H1 (cell line): ENCODE data around the gene FBXO7. TPM values are rescaled to one million over a fixed set of nuclear protein-coding genes. Genes with fewer than 3 reads are reported as not detected.

Experiments used
- CTCF ChIA-PET: fragments of 300-600 bp; sonication (Branson Sonifier 250); formaldehyde crosslinking; loops from one replicate; lab custom pipeline; 2021; ENCODE audit not compliant: partially characterized antibody; lab: Charles Lee
- POLR2A ChIA-PET: fragments of 300-600 bp; sonication (Branson Sonifier 250); formaldehyde crosslinking; loops from one replicate; lab custom pipeline; 2021; ENCODE audit warnings: inconsistent platforms; ENCODE audit not compliant: partially characterized antibody; lab: Charles Lee
- DNase-seq, 2 experiments: peaks; one replicate each; pipeline versions ENCODE4 v3.0.0 to v3.0.0-alpha.2; 2010 to 2022; ENCODE audit warnings: low spot score in 2 of 2, low read depth in 1 of 2, mixed read lengths in 1 of 2
- FAIRE-seq: peaks from 2 replicates; lab custom pipeline; 2011; peaks lifted over from hg19 to GRCh38; lab: Jason Lieb, UNC
- H2AFZ ChIP-seq: 2 replicates; pipeline ENCODE4 v1.8.1; 2012; ENCODE audit warnings: low read length, inconsistent platforms
- H2AK5ac ChIP-seq: 2 replicates; pipeline ENCODE4 v1.6.1; 2013; ENCODE audit warnings: low read depth, low read length
- H2BK120ac ChIP-seq: replicated peaks from 2 replicates; pipeline ENCODE3; 2013; ENCODE audit warnings: low read depth, low read length, inconsistent platforms
- H2BK12ac ChIP-seq: 2 replicates; pipeline ENCODE4 v1.6.1; 2013; ENCODE audit warnings: low read depth, low read length
- H2BK15ac ChIP-seq: 2 replicates; pipeline ENCODE4 v1.6.1; 2013; ENCODE audit warnings: low read length
- H2BK20ac ChIP-seq: 2 replicates; pipeline ENCODE4 v1.6.1; 2013; ENCODE audit warnings: low read length
- H2BK5ac ChIP-seq: 2 replicates; pipeline ENCODE4 v1.6.1; 2013; ENCODE audit warnings: low read depth, low read length
- H3K14ac ChIP-seq: 2 replicates; pipeline ENCODE4 v1.6.1; 2013; ENCODE audit warnings: inconsistent platforms; ENCODE audit not compliant: insufficient read length
- H3K18ac ChIP-seq: 2 replicates; pipeline ENCODE4 v1.6.1; 2013; ENCODE audit warnings: low read length; ENCODE audit errors: extremely low read depth
- H3K23ac ChIP-seq: 2 replicates; pipeline ENCODE4 v1.6.1; 2013; ENCODE audit warnings: inconsistent platforms; ENCODE audit not compliant: insufficient read length
- H3K23me2 ChIP-seq: 2 replicates; pipeline ENCODE4 v1.6.1; 2013; ENCODE audit warnings: low read depth, low read length
- H3K27ac ChIP-seq: 2 replicates; pipeline ENCODE4 v1.6.1; 2011; ENCODE audit warnings: low read depth, low read length, inconsistent platforms
- H3K27me3 ChIP-seq, 4 experiments: replicated peaks in 1 of 4; 1 replicate in 1 of 4; 2 replicates in 3 of 4; pipeline versions ENCODE4 v1.6.1 to v1.8.1; 2011 to 2013; ENCODE audit warnings: low read length in 3 of 4, mild to moderate bottlenecking in 3 of 4, inconsistent platforms in 2 of 4, mixed read lengths in 2 of 4, moderate library complexity in 1 of 4; ENCODE audit not compliant: control insufficient read depth in 3 of 4, insufficient read depth in 3 of 4; ENCODE audit errors: extremely low read depth in 1 of 4
- H3K36me3 ChIP-seq, 4 experiments: 2 replicates each; pipeline versions ENCODE4 v1.6.1 to v1.8.1; 2011 to 2013; ENCODE audit warnings: mild to moderate bottlenecking in 4 of 4, low read length in 3 of 4, moderate library complexity in 2 of 4, control low read depth in 1 of 4, inconsistent platforms in 1 of 4; ENCODE audit not compliant: insufficient read depth in 4 of 4, control insufficient read depth in 2 of 4
- H3K4ac ChIP-seq: replicated peaks from 2 replicates; pipeline ENCODE3; 2013; ENCODE audit warnings: low read length, low read depth, mixed read lengths, inconsistent platforms; ENCODE audit not compliant: insufficient read length
- H3K4me1 ChIP-seq, 4 experiments: replicated peaks in 1 of 4; 1 replicate in 1 of 4; 2 replicates in 3 of 4; pipeline versions ENCODE4 v1.6.1 to v1.8.1; 2011 to 2013; ENCODE audit warnings: low read length in 3 of 4, inconsistent platforms in 2 of 4, mixed read lengths in 1 of 4; ENCODE audit not compliant: insufficient read depth in 4 of 4, control insufficient read depth in 3 of 4
- H3K4me2 ChIP-seq, 2 experiments: 2 replicates each; pipeline versions ENCODE4 v1.6.1 to v1.8.1; 2011 to 2013; ENCODE audit warnings: low read depth in 2 of 2, low read length in 2 of 2, control low read depth in 1 of 2, inconsistent platforms in 1 of 2, mild to moderate bottlenecking in 1 of 2; ENCODE audit not compliant: insufficient read depth in 1 of 2
- H3K4me3 ChIP-seq, 4 experiments: fragments of 200-600, 300-600 bp in 1 of 4; sonication (generic), shearing (Covaris generic), sonication (Bioruptor Twin) in 1 of 4; 2 replicates each; pipeline versions ENCODE4 v1.5.1 to v1.8.1; 2011 to 2016; ENCODE audit warnings: low read length in 4 of 4, low read depth in 3 of 4, control low read depth in 2 of 4, inconsistent platforms in 2 of 4, mild to moderate bottlenecking in 2 of 4, mixed read lengths in 1 of 4, moderate library complexity in 1 of 4; ENCODE audit not compliant: insufficient read depth in 2 of 4; ENCODE audit errors: extremely low read depth in 1 of 4
- H3K56ac ChIP-seq: replicated peaks from 2 replicates; pipeline ENCODE3; 2013; ENCODE audit warnings: low read depth, mild to moderate bottlenecking, mixed read lengths, low read length, inconsistent platforms; ENCODE audit not compliant: insufficient read length
- H3K79me1 ChIP-seq: 2 replicates; pipeline ENCODE4 v1.6.1; 2013; ENCODE audit warnings: low read depth, low read length, control low read depth
- H3K79me2 ChIP-seq, 2 experiments: 2 replicates each; pipeline versions ENCODE4 v1.6.1 to v1.8.1; 2012 to 2013; ENCODE audit warnings: low read length in 2 of 2, mild to moderate bottlenecking in 2 of 2, inconsistent platforms in 1 of 2; ENCODE audit not compliant: insufficient read depth in 2 of 2, control insufficient read depth in 1 of 2
- H3K9ac ChIP-seq, 4 experiments: replicated peaks in 1 of 4; 1 replicate in 1 of 4; 2 replicates in 3 of 4; pipeline versions ENCODE4 v1.6.1 to v1.8.1; 2011 to 2013; ENCODE audit warnings: low read depth in 3 of 4, low read length in 3 of 4, control low read depth in 2 of 4, mild to moderate bottlenecking in 2 of 4, moderate library complexity in 2 of 4, inconsistent platforms in 1 of 4; ENCODE audit errors: extremely low read depth in 1 of 4
- H3K9me3 ChIP-seq, 2 experiments: 2 replicates each; pipeline versions ENCODE4 v1.6.1 to v1.8.1; 2012 to 2013; ENCODE audit warnings: mild to moderate bottlenecking in 2 of 2, moderate library complexity in 2 of 2, control low read depth in 1 of 2, inconsistent platforms in 1 of 2, low read depth in 1 of 2, low read length in 1 of 2, mixed read lengths in 1 of 2; ENCODE audit not compliant: insufficient read depth in 2 of 2
- H4K20me1 ChIP-seq, 2 experiments: replicated peaks in 1 of 2; 2 replicates each; pipeline versions ENCODE3 to v1.8.1; 2011 to 2013; ENCODE audit warnings: inconsistent platforms in 2 of 2, low read length in 2 of 2, mild to moderate bottlenecking in 1 of 2; ENCODE audit not compliant: insufficient read depth in 2 of 2, control insufficient read depth in 1 of 2
- H4K5ac ChIP-seq: 2 replicates; pipeline ENCODE4 v1.6.1; 2013; ENCODE audit warnings: low read length, low read depth, mixed read lengths, inconsistent platforms; ENCODE audit not compliant: insufficient read length
- H4K8ac ChIP-seq: 2 replicates; pipeline ENCODE4 v1.8.0; 2013; ENCODE audit warnings: mild to moderate bottlenecking, moderate library complexity, low read length, inconsistent platforms; ENCODE audit not compliant: insufficient read depth; ENCODE audit errors: extremely low read depth
- H4K91ac ChIP-seq: replicated peaks from 2 replicates; pipeline ENCODE3; 2013; ENCODE audit warnings: low read length, mixed read lengths, inconsistent platforms; ENCODE audit not compliant: insufficient read length
- BACH1 ChIP-seq: IDR thresholded peaks from 2 replicates; pipeline ENCODE4 v1.6.1; 2012; ENCODE audit warnings: low read length, improper control_type of control experiment
- CEBPB ChIP-seq: IDR thresholded peaks from 2 replicates; pipeline ENCODE4 v1.6.1; 2012; ENCODE audit warnings: low read depth, low read length
- HDAC2 ChIP-seq, 2 experiments: fragments of 300-600 bp in 1 of 2; sonication (generic) in 1 of 2; IDR thresholded peaks; 2 replicates each; pipeline ENCODE4 v1.6.1; 2011 to 2012; ENCODE audit warnings: low read depth in 2 of 2, low read length in 2 of 2, mild to moderate bottlenecking in 2 of 2, moderate library complexity in 2 of 2, borderline replicate concordance in 1 of 2, inconsistent platforms in 1 of 2
- HDAC6 ChIP-seq: IDR thresholded peaks from one replicate; pipeline ENCODE4 v1.7.1; 2012; ENCODE audit warnings: low read depth, mild to moderate bottlenecking, inconsistent platforms, low read length, moderate library complexity
- KDM5A ChIP-seq: fragments of 200-600 bp; IDR thresholded peaks from 2 replicates; pipeline ENCODE4 v1.7.1; 2012; ENCODE audit warnings: mild to moderate bottlenecking, low read length, inconsistent platforms, mixed read lengths
- POLR2A ChIP-seq, 2 experiments: IDR thresholded peaks; 1 replicate in 1 of 2; 2 replicates in 1 of 2; pipeline ENCODE4 v1.6.1; 2011; ENCODE audit warnings: low read depth in 2 of 2, low read length in 2 of 2, mild to moderate bottlenecking in 2 of 2; ENCODE audit errors: control extremely low read depth in 1 of 2
- POLR2AphosphoS5 ChIP-seq: IDR thresholded peaks from 2 replicates; pipeline ENCODE4 v1.6.1; 2011; ENCODE audit warnings: low read depth, low read length
- RAD21 ChIP-seq, 2 experiments: IDR thresholded peaks in 1 of 2; conservative IDR thresholded peaks in 1 of 2; 2 replicates each; pipeline ENCODE4 v1.6.1; 2011; ENCODE audit warnings: low read depth in 2 of 2, low read length in 2 of 2, improper control_type of control experiment in 1 of 2, inconsistent platforms in 1 of 2, mild to moderate bottlenecking in 1 of 2, moderate library complexity in 1 of 2
- RFX5 ChIP-seq: IDR thresholded peaks from 2 replicates; pipeline ENCODE4 v1.6.1; 2011; ENCODE audit warnings: low read depth, low read length, improper control_type of control experiment, borderline replicate concordance
- SAP30 ChIP-seq: fragments of 300-600 bp; sonication (generic); IDR thresholded peaks from 2 replicates; pipeline ENCODE4 v1.7.1; 2012; ENCODE audit warnings: low read length, moderate library complexity, mild to moderate bottlenecking, inconsistent platforms; ENCODE audit not compliant: insufficient read depth, insufficient replicate concordance
- SP1 ChIP-seq: IDR thresholded peaks from 2 replicates; pipeline ENCODE4 v1.6.1; 2011; ENCODE audit warnings: low read depth, low read length
- TAF1 ChIP-seq: IDR thresholded peaks from 2 replicates; pipeline ENCODE4 v1.6.1; 2011; ENCODE audit warnings: mild to moderate bottlenecking, low read depth, low read length
- YY1 ChIP-seq: IDR thresholded peaks from 2 replicates; pipeline ENCODE4 v1.6.1; 2011; ENCODE audit warnings: low read depth, mild to moderate bottlenecking, low read length
- WGBS, 2 experiments: shearing (Covaris generic) in 1 of 2; methylation state at CpG; one replicate each; pipeline versions ENCODE4 v1.1.6 to v1.1.7; 2013 to 2015; ENCODE audit warnings: low lambda C conversion rate in 2 of 2, mixed read lengths in 2 of 2, inconsistent platforms in 1 of 2, low coverage in 1 of 2, missing lambda C conversion rate in 1 of 2; ENCODE audit not compliant: insufficient replicate concordance in 2 of 2, insufficient coverage in 1 of 2, insufficient read length in 1 of 2; ENCODE audit errors: extremely low coverage in 1 of 2, missing lambda C conversion rate in 1 of 2; 5-methylcytosine and 5-hydroxymethylcytosine counted together
- polyA plus RNA-seq, 7 experiments: library from polyadenylated mRNA; depleted of rRNA in 3 of 7; stranded (reverse) in 5 of 7; unstranded in 2 of 7; fragments of >200 nt in 5 of 7; fragments of 200-250 nt in 2 of 7; gene quantifications; 1 replicate in 5 of 7; 2 replicates in 1 of 7; 4 replicates in 1 of 7; pipeline versions ENCODE4 v1.2.1 to v1.2.3, GENCODE V29; 2011 to 2013; ENCODE audit warnings: missing spikeins in 2 of 7, mixed read lengths in 2 of 7
- total RNA-seq: library from RNA; stranded (reverse); fragmentation: NEBNext Ultra II Directional; extraction: Animal tissue kit (Norgen Biotek cat#: 25700); gene quantifications from 2 replicates; pipeline ENCODE4 v1.2.1, GENCODE V29; 2021
- TF ChIP-seq, protein P1 (sequence below): IDR thresholded peaks from 2 replicates; pipeline ENCODE4 v1.6.1; 2012; ENCODE audit warnings: inconsistent platforms

Gene FBXO7
- total and polyA plus RNA-seq, 2 of the 8 experiments (the other 6 are each of a cell fraction or from before 2014, with no cell fraction given), result 62.7 to 76.1 TPM

DNA sequence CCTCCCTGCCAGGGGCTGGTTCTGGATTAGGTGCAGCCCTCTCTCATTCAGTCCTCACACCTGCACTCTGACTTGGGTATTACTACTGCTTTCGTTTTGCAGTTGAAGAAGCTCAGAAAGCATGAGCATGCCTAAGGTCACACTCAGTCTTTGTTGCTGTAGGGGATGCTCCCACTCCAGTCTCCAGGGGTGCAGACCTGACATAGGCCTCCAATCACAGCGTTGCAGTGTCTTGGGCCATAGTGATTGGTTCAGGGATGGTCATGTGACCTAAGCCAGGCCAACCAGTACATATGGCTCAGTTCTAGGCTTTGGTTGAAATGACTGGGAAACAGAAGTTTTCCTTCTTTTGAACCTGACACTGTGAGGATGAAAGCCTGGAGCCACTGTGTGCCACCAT is 61.7 kb downstream of the FBXO7 start:
- DNase-seq, result no peak
- no peak overlapping the region for H2BK12ac ChIP-seq
- no peak overlapping the region for H3K14ac ChIP-seq
- no peaks in the 10 kb centered on the region for H3K27me3 ChIP-seq
- no peak overlapping the region for H2BK5ac ChIP-seq
- TF ChIP-seq RFX5 (no peak), YY1 (no peak), RAD21 (IDR thresholded peaks at IDR 0.05 in 1 of 2, conservative IDR thresholded peaks at IDR 0.05 in 1 of 2; ENCODE audit: low read depth in 2 of 2, low read length in 2 of 2) (no peak), KDM5A (no peak), HDAC6 (no peak), SAP30 (no peak), TAF1 (no peak), POLR2A (IDR thresholded peaks at IDR 0.05; ENCODE audit: control extremely low read depth in 1 of 2, low read depth in 2 of 2, low read length in 2 of 2) (no peak), POLR2AphosphoS5 (no peak), CEBPB (no peak), HDAC2 (IDR thresholded peaks at IDR 0.05; ENCODE audit: borderline replicate concordance in 1 of 2, low read depth in 2 of 2, low read length in 2 of 2) (no peak), BACH1 (no peak), SP1 (no peak)
- TF ChIP-seq, protein P1, sequence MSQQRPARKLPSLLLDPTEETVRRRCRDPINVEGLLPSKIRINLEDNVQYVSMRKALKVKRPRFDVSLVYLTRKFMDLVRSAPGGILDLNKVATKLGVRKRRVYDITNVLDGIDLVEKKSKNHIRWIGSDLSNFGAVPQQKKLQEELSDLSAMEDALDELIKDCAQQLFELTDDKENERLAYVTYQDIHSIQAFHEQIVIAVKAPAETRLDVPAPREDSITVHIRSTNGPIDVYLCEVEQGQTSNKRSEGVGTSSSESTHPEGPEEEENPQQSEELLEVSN, result no peak
- ChIA-PET CTCF (interaction anchor here (1.0 to 1.3 kb wide), 3 partner anchors 75 to 240 kb away, joined by 3 read pairs; no protein-coding TSS in a partner anchor), POLR2A (no interaction called here)
- H3K9ac ChIP-seq, result no peak overlapping the region
- WGBS, 2 experiments, result 87% methylated on average over 2 of the region's 2 CpGs; no CpG with 5 or more reads in 1 of the 2 experiments
- H2BK20ac ChIP-seq, result no peak overlapping the region
- H2AK5ac ChIP-seq, result no peak overlapping the region; the same call in 1 of the 2 replicates
- no peaks in the 10 kb centered on the region for H3K79me2 ChIP-seq
- no peak overlapping the region for H4K5ac ChIP-seq
- no peak overlapping the region for H3K27ac ChIP-seq
- no peak overlapping the region for H2BK15ac ChIP-seq
- peaks cover 0 to 4% (median 2%) of the 10 kb centered on the region in 4 experiments; a peak in 3 of 8 replicates for H3K36me3 ChIP-seq
- H3K4me3 ChIP-seq, result no peak overlapping the region
- H3K23me2 ChIP-seq, result peaks cover 4% of the 10 kb centered on the region
- H3K79me1 ChIP-seq, result no peaks in the 10 kb centered on the region
- no peak overlapping the region for H4K8ac ChIP-seq
- FAIRE-seq, result no peak
- H3K4ac ChIP-seq, result no peak overlapping the region
- H3K56ac ChIP-seq, result no peak overlapping the region
- no peak overlapping the region for H3K18ac ChIP-seq
- no peak overlapping the region for H2AFZ ChIP-seq
- H4K91ac ChIP-seq, result no peak overlapping the region
- H4K20me1 ChIP-seq, result no peaks in the 10 kb centered on the region
- no peaks in the 10 kb centered on the region for H3K9me3 ChIP-seq
- no peak overlapping the region for H3K23ac ChIP-seq
- no peak overlapping the region for H2BK120ac ChIP-seq
- no peaks in the 10 kb centered on the region; a peak in 1 of 7 replicates for H3K4me1 ChIP-seq
- H3K4me2 ChIP-seq, result no peak overlapping the region
